Measurements from ENCODE around the gene LIPG. TPM values are rescaled to one million over a fixed set of nuclear protein-coding genes. Genes with fewer than 3 reads are reported as not detected.
A peak's percentile ranks its signal among the peaks of the same experiment; 100 is the strongest.

The LIPG gene
- total and polyA plus RNA-seq, 2 of the 13 experiments (the other 11 are each of a cell fraction or from before 2014, with no cell fraction given): 0.96 to 10.8 TPM

DNA sequence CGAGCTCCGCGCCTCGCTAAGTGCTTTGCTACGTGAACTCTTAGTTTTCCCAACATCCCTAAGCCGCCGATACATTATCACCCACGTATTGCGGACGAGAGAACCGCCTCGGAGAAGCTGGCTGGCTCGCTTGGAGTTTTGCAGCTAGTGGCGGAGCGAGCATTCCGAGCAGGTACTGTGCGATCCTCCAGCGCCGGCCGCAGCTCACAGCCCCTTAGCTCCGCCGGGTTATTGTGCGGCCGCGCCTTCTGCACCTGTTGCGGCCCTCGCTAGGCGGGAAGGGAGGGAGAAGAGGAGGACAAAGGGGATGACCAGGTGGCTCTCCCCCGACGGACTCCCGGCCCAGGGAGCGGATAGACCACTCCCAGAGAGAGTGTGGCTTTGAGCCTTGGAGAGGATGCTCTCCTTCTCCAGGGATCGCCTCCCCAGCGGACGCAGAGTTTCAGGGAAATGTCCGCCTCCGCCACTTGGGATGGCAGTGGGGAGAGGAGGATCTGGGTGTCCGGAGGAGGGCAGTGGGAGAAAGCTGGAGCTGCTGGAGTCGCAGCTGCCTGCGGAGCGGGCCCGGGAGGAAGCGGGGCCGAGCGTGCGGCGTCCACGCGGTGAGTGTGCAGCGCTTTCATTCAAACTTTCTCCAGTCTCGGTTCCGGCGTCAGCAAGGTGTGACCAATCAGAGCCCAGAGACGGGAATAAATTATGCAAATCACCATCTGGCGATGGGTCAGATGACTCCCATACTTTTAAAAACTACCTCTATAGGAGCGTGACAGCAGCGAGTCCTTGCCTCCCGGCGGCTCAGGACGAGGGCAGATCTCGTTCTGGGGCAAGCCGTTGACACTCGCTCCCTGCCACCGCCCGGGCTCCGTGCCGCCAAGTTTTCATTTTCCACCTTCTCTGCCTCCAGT, at the start of gene LIPG (continued):
- TF ChIP-seq ZNF710 (CRISPR knock-in tag; IDR thresholded peaks at IDR 0.05; ENCODE audit: borderline replicate concordance): no peak
- TF ChIP-seq SIN3A (IDR thresholded peaks at IDR 0.05; ENCODE audit: borderline replicate concordance, low read depth, low read length): no peak
- TF ChIP-seq, protein P1, sequence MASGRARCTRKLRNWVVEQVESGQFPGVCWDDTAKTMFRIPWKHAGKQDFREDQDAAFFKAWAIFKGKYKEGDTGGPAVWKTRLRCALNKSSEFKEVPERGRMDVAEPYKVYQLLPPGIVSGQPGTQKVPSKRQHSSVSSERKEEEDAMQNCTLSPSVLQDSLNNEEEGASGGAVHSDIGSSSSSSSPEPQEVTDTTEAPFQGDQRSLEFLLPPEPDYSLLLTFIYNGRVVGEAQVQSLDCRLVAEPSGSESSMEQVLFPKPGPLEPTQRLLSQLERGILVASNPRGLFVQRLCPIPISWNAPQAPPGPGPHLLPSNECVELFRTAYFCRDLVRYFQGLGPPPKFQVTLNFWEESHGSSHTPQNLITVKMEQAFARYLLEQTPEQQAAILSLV (CRISPR knock-in tag; IDR thresholded peaks at IDR 0.05; ENCODE audit: borderline replicate concordance): no peak
- no peak for TF ChIP-seq NR2F2 (IDR thresholded peaks at IDR 0.05; ENCODE audit: borderline replicate concordance, low read depth)
- peak; percentile 89 for TF ChIP-seq ZNF687 (CRISPR knock-in tag; IDR thresholded peaks at IDR 0.05)
- TF ChIP-seq ZNF598 (CRISPR knock-in tag; IDR thresholded peaks at IDR 0.05; ENCODE audit: borderline replicate concordance): peak; percentile 77; the same call in 1 of the 2 replicates
- no peak for TF ChIP-seq ZNF891 (CRISPR knock-in tag; IDR thresholded peaks at IDR 0.05)
- TF ChIP-seq ZNF547 (CRISPR knock-in tag; IDR thresholded peaks at IDR 0.05): peak; percentile 86
- no peak for TF ChIP-seq ZMYM2 (CRISPR knock-in tag; IDR thresholded peaks at IDR 0.05)
- no peak for TF ChIP-seq GTF2F1 (IDR thresholded peaks at IDR 0.05; ENCODE audit: low read length)
- no peak for TF ChIP-seq ZNF496 (CRISPR knock-in tag; IDR thresholded peaks at IDR 0.05; ENCODE audit: insufficient replicate concordance)
- TF ChIP-seq ZNF614 (CRISPR knock-in tag; IDR thresholded peaks at IDR 0.05; ENCODE audit: borderline replicate concordance): no peak
- 0 out of 2 replicates have a peak, but pooled peaks have one; percentile 58 for TF ChIP-seq ZNF670 (CRISPR knock-in tag; IDR thresholded peaks at IDR 0.05; ENCODE audit: borderline replicate concordance)
- peak; percentile 20; the same call in 1 of the 2 replicates for TF ChIP-seq TOE1 (CRISPR knock-in tag; IDR thresholded peaks at IDR 0.05)
- 0 out of 2 replicates have a peak, but pooled peaks have one; percentile 33 for TF ChIP-seq ZNF589 (CRISPR knock-in tag; conservative IDR thresholded peaks at IDR 0.05)
- TF ChIP-seq, protein P2, sequence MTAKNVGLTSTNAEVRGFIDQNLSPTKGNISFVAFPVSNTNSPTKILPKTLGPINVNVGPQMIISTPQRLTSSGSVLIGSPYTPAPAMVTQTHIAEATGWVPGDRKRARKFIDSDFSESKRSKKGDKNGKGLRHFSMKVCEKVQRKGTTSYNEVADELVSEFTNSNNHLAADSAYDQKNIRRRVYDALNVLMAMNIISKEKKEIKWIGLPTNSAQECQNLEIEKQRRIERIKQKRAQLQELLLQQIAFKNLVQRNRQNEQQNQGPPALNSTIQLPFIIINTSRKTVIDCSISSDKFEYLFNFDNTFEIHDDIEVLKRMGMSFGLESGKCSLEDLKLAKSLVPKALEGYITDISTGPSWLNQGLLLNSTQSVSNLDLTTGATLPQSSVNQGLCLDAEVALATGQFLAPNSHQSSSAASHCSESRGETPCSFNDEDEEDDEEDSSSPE (CRISPR knock-in tag; IDR thresholded peaks at IDR 0.05): peak; percentile 78
- TF ChIP-seq, protein P3, sequence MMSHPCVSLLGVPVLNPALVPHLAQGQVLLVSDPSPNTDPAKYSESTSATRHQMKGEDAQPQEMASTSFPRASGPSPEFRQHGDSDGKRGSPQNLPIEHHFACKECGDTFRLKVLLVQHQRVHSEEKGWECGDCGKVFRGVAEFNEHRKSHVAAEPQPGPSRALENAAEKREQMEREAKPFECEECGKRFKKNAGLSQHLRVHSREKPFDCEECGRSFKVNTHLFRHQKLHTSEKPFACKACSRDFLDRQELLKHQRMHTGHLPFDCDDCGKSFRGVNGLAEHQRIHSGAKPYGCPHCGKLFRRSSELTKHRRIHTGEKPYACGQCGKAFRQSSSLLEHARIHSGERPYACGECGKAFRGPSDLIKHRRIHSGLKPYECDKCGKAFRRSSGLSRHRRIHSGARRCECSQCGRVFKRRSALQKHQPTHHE (CRISPR knock-in tag; IDR thresholded peaks at IDR 0.05; ENCODE audit: borderline replicate concordance): peak; percentile 38; the same call in 1 of the 2 replicates
- peak; percentile 16; the same call in 1 of the 2 replicates for TF ChIP-seq SAP130 (CRISPR knock-in tag; IDR thresholded peaks at IDR 0.05; ENCODE audit: low read depth)
